Measurements from ENCODE around the gene RPS19BP1.

DNA sequence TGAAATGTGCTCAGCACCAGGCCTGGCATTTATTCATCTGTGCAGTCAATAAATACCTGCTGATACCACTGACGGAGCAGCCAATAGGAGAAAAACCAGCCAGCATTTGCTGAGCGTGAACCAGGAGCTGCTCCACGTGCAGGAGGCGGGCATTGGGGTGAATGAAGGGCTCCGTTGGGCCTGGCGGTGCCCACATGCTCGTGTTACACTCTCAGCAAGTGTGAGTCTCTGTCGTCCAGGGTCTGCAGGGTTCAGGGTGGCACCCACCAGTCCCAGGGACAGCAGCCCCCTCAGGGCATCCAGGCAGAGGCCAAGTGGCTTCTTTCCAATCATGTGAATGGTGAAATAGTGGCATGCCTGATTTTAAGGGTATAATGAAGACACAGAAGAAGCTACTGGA, 4.2 kb upstream of the RPS19BP1 start:
- TF ChIP-seq, protein P1, sequence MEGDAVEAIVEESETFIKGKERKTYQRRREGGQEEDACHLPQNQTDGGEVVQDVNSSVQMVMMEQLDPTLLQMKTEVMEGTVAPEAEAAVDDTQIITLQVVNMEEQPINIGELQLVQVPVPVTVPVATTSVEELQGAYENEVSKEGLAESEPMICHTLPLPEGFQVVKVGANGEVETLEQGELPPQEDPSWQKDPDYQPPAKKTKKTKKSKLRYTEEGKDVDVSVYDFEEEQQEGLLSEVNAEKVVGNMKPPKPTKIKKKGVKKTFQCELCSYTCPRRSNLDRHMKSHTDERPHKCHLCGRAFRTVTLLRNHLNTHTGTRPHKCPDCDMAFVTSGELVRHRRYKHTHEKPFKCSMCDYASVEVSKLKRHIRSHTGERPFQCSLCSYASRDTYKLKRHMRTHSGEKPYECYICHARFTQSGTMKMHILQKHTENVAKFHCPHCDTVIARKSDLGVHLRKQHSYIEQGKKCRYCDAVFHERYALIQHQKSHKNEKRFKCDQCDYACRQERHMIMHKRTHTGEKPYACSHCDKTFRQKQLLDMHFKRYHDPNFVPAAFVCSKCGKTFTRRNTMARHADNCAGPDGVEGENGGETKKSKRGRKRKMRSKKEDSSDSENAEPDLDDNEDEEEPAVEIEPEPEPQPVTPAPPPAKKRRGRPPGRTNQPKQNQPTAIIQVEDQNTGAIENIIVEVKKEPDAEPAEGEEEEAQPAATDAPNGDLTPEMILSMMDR (IDR thresholded peaks at IDR 0.05; ENCODE audit: control extremely low read depth in 1 of 3, insufficient read depth in 1 of 3, low read depth in 1 of 3, low read length in 3 of 3) = no peak
- TF ChIP-seq RFX5 (IDR thresholded peaks at IDR 0.05; ENCODE audit: borderline replicate concordance, low read depth, low read length) (no peak), HDAC2 (IDR thresholded peaks at IDR 0.05; ENCODE audit: borderline replicate concordance in 1 of 2, low read depth in 2 of 2, low read length in 2 of 2) (no peak), JUND (IDR thresholded peaks at IDR 0.05; ENCODE audit: low read length) (no peak)
